DMS53 treated with DMSO at 0.1 percent for 48 hours (cell line): Measurements from ENCODE around the gene ZNF112.

Source experiments
- DNase-seq: peaks from one replicate; lab custom pipeline; 2025; ENCODE audit not compliant: unreplicated experiment; lab: John Stamatoyannopoulos, UW

ZNF112 gene

DNA sequence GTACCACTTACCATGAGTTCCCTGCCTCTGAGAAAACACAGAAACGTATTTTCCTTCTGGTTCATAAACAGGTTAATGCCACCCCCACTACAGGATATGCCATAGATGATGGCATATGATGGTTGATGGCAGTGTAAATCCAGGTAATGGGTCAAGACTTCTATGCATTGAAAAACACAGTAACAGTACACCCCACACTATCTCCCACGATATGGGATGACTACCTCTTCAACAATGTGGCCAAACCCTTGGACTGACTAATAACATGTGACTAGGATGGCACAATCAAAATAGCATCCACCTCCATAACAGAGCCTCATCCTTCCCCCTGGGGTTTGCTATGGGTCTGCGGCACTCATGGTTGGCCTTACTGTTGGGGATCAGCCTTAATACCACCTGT is 73.6 kb downstream of the ZNF112 start:
- no peak for DNase-seq

DNA sequence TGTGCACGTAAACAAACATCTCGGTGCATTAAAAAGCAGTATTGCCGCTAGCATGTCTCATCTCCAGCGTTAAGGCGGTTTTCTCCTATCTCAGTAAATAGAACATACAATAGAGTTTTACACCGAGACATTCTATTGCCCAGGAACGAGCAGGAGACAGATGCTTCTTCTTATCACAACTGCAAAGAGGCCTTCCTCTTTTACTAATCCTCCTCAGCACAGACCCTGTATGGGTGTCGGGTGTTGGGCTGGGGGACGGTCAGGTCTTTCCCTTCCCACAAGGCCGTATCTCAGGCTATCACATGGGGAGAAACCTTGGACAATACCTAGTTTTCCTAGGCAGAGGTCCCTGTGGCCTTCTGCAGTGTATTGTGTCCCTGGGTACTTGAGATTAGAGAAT is 75.6 kb downstream of the ZNF112 start:
- DNase-seq, result no peak

- DNase-seq, result no peak
Observed at GRCh38 chr19:44278181-44278690, 78.2 kb downstream of the ZNF112 start.

DNA sequence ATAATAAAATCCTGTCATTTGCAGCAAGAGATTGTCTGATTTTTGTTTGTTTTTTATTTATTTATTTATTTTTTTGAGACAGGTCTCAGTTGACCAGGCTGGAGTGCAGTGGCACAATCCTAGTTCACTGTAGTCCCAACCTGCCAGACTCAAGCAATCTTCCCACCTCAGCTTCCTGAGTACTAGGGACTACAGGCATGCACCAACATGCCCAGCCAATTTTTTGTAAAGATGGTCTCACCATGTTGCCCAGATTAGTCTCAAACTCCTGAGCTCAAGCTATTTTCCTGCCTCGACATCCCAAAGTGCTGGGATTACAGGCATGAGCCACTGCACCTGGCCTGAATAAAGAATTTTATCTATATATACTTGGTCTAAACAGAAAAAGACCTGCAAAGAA is 79.1 kb downstream of the ZNF112 start:
- DNase-seq, result no peak
